ENCODE results near the gene PLAC8. TPM values are rescaled to one million over a fixed set of nuclear protein-coding genes. Genes with fewer than 3 reads are reported as not detected.

PLAC8 gene
- total and polyA plus RNA-seq, 2 of the 8 experiments (the other 6 are each of a cell fraction or from before 2014, with no cell fraction given): 0.98 to 1.1 TPM

GRCh38 chr4:83139514-83140156, 25.1 kb upstream of the PLAC8 start (continued):
- TF ChIP-seq SAP30 (IDR thresholded peaks at IDR 0.05; ENCODE audit: insufficient read depth, insufficient replicate concordance, low read length) (no peak), BACH1 (IDR thresholded peaks at IDR 0.05; ENCODE audit: low read length) (no peak)
